HepG2 (cell line): ENCODE results near the gene RBP3. TPM values are rescaled to one million over a fixed set of nuclear protein-coding genes. Genes with fewer than 3 reads are reported as not detected.

Source experiments
- ATAC-seq: fragments of 200-7000 bp; cut with Tn5 transposase; 3 replicates; pipeline ENCODE4 v1.9.1; 2020; ENCODE audit warnings: mild to moderate bottlenecking, moderate library complexity
- BruUV-seq: library from RNA; stranded (reverse); fragments of 400-500 nt; replicated peaks from 2 replicates; lab custom pipeline; 2021; lab: Mats Ljungman, UMichigan
- CTCF ChIA-PET: fragments of 300-600 bp; formaldehyde crosslinking; extraction: SDS; loops from one replicate; lab custom pipeline; 2021; ENCODE audit warnings: low total read pairs, inconsistent platforms, low intra/inter-chr PET ratio; lab: Yijun Ruan, JAX
- POLR2A ChIA-PET: fragments of 350-600 bp; sonication (Branson Sonifier 250); formaldehyde crosslinking; loops from one replicate; lab custom pipeline; 2020; ENCODE audit warnings: antibody characterized with exemption, inconsistent platforms; lab: Yijun Ruan, JAX
- DNase-seq: peaks from one replicate; pipeline ENCODE4 v3.0.0-alpha.2; 2015; ENCODE audit warnings: low spot score
- FAIRE-seq: peaks from 3 replicates; lab custom pipeline; 2011; peaks lifted over from hg19 to GRCh38; lab: Jason Lieb, UNC
- H2AFZ ChIP-seq: one replicate; pipeline ENCODE4 v1.6.1; 2011; ENCODE audit warnings: low read length, inconsistent platforms
- H3K27ac ChIP-seq: fragments of 300-600 bp; 3 replicates; pipeline ENCODE4 v1.8.0; 2011; ENCODE audit warnings: mixed run types, mild to moderate bottlenecking, mixed read lengths, low read length, inconsistent platforms; ENCODE audit not compliant: insufficient read depth; ENCODE audit errors: extremely low read length
- H3K27me3 ChIP-seq, 2 experiments: fragments of 200-600 bp in 1 of 2; 2 replicates in 1 of 2; 3 replicates in 1 of 2; pipeline versions ENCODE4 v1.6.0 to v1.8.0; 2011; ENCODE audit warnings: low read length in 2 of 2, mild to moderate bottlenecking in 2 of 2, moderate library complexity in 2 of 2, inconsistent platforms in 1 of 2; ENCODE audit not compliant: insufficient read depth in 2 of 2, control insufficient read depth in 1 of 2
- H3K36me3 ChIP-seq, 2 experiments: fragments of 200-600 bp in 1 of 2; replicated peaks in 1 of 2; 2 replicates in 1 of 2; 3 replicates in 1 of 2; pipeline versions ENCODE4 v1.5.1 to v1.8.0; 2011; ENCODE audit warnings: low read length in 2 of 2, inconsistent platforms in 1 of 2; ENCODE audit not compliant: insufficient read depth in 2 of 2, control insufficient read depth in 1 of 2
- H3K4me1 ChIP-seq: 2 replicates; pipeline ENCODE4 v1.5.1; 2012; ENCODE audit warnings: low read length, inconsistent platforms; ENCODE audit not compliant: insufficient read depth
- H3K4me2 ChIP-seq: 2 replicates; pipeline ENCODE4 v1.6.0; 2011; ENCODE audit warnings: low read depth, low read length, inconsistent platforms
- H3K4me3 ChIP-seq, 3 experiments: fragments of 200-600 bp in 1 of 3; sonication (generic), shearing (Covaris generic) in 1 of 3; replicated peaks in 1 of 3; 2 replicates each; pipeline ENCODE4 v1.5.1; 2011 to 2016; ENCODE audit warnings: low read length in 3 of 3, inconsistent platforms in 2 of 3, low read depth in 2 of 3, mild to moderate bottlenecking in 2 of 3, control low read depth in 1 of 3, mixed read lengths in 1 of 3; ENCODE audit not compliant: insufficient read depth in 1 of 3
- H3K79me2 ChIP-seq: one replicate; pipeline ENCODE4 v1.6.1; 2011; ENCODE audit warnings: low read length, inconsistent platforms; ENCODE audit not compliant: insufficient read depth
- H3K9ac ChIP-seq: 2 replicates; pipeline ENCODE4 v1.6.0; 2011; ENCODE audit warnings: mild to moderate bottlenecking, low read depth, low read length, inconsistent platforms; ENCODE audit not compliant: insufficient read depth
- H3K9me3 ChIP-seq: 2 replicates; pipeline ENCODE4 v1.5.1; 2012; ENCODE audit warnings: mild to moderate bottlenecking, low read length
- H4K20me1 ChIP-seq: 2 replicates; pipeline ENCODE4 v1.6.0; 2011; ENCODE audit warnings: inconsistent platforms, mild to moderate bottlenecking, low read length, moderate library complexity; ENCODE audit not compliant: insufficient read depth
- CHCHD3 ChIP-seq: sonication (generic); formaldehyde crosslinking; IDR thresholded peaks from 2 replicates; pipeline ENCODE4 v1.8.0; 2022; ENCODE audit warnings: mild to moderate bottlenecking, missing genetic modification reagents, moderate library complexity
- DMAP1 ChIP-seq: IDR thresholded peaks from 2 replicates; pipeline ENCODE4 v1.6.1; 2016
- JDP2 ChIP-seq: sonication (generic); formaldehyde crosslinking; IDR thresholded peaks from 2 replicates; pipeline ENCODE4 v1.8.1; 2022; ENCODE audit warnings: missing genetic modification reagents, borderline replicate concordance
- KLF16 ChIP-seq, 2 experiments: sonication (generic) in 1 of 2; formaldehyde crosslinking in 1 of 2; IDR thresholded peaks; 2 replicates each; pipeline versions ENCODE4 v1.6.1 to v1.8.0; 2016 to 2023; ENCODE audit warnings: missing genetic modification reagents in 2 of 2, missing compliant biosample characterization in 1 of 2
- MIER3 ChIP-seq: IDR thresholded peaks from 2 replicates; pipeline ENCODE4 v1.6.1; 2016; ENCODE audit warnings: missing compliant biosample characterization, borderline replicate concordance
- RFX1 ChIP-seq: fragments of 450-650 bp; IDR thresholded peaks from 2 replicates; pipeline ENCODE4 v1.6.1; 2017
- SALL2 ChIP-seq: sonication (generic); formaldehyde crosslinking; IDR thresholded peaks from 2 replicates; pipeline ENCODE4 v1.8.1; 2023; ENCODE audit warnings: mild to moderate bottlenecking, missing genetic modification reagents, inconsistent platforms
- ZFP90 ChIP-seq: sonication (generic); formaldehyde crosslinking; IDR thresholded peaks from 2 replicates; pipeline ENCODE4 v1.8.0; 2022; ENCODE audit warnings: missing genetic modification reagents, mild to moderate bottlenecking, inconsistent platforms, borderline replicate concordance
- ZFYVE20 ChIP-seq: sonication (generic); formaldehyde crosslinking; IDR thresholded peaks from 2 replicates; pipeline ENCODE4 v1.8.0; 2023; ENCODE audit warnings: low read depth, mild to moderate bottlenecking, moderate library complexity, missing genetic modification reagents, borderline replicate concordance
- ZNF329 ChIP-seq: sonication (generic); formaldehyde crosslinking; IDR thresholded peaks from 2 replicates; pipeline ENCODE4 v1.9.0; 2021; ENCODE audit warnings: low read depth, mild to moderate bottlenecking, missing genetic modification reagents
- ZNF710 ChIP-seq: sonication (generic); formaldehyde crosslinking; IDR thresholded peaks from 2 replicates; pipeline ENCODE4 v1.5.0; 2020; ENCODE audit warnings: mild to moderate bottlenecking, missing genetic modification reagents, borderline replicate concordance
- WGBS: methylation state at CpG from one replicate; pipeline ENCODE4 v1.1.6; 2017; ENCODE audit warnings: low lambda C conversion rate; 5-methylcytosine and 5-hydroxymethylcytosine counted together
- in situ Hi-C: cut with HindIII; loops from 2 replicates; pipeline ENCODE4 v1.10.0; 2017; ENCODE audit warnings: low pct_unique_long_range_greater_than_20kb; ENCODE audit not compliant: extremely low pct_ligation_motif_present
- intact Hi-C: fragments of 100-400 bp; cut with micrococcal nuclease; formaldehyde crosslinking; loops from one replicate; pipeline ENCODE4 v1.10.0; 2022; ENCODE audit not compliant: unreplicated experiment
- polyA plus RNA-seq, 8 experiments: library from polyadenylated mRNA; depleted of rRNA in 3 of 8; stranded (reverse) in 7 of 8; unstranded in 1 of 8; fragments of >200 nt; fragmentation: Illumina TruSeq in 4 of 8; extraction: Trizol in 4 of 8; gene quantifications; 2 replicates each; pipeline versions ENCODE4 v1.2.1 to v1.2.3, GENCODE V29; 2011 to 2016; ENCODE audit warnings: low read depth in 4 of 8, missing spikeins in 1 of 8, mixed read lengths in 1 of 8; ENCODE audit not compliant: insufficient read depth in 1 of 8
- total RNA-seq, 5 experiments: library from RNA; depleted of rRNA; stranded (reverse); fragments of >200 nt; fragmentation: Illumina TruSeq; extraction: Trizol; gene quantifications; 2 replicates each; pipeline ENCODE4 v1.2.3, GENCODE V29; 2016; ENCODE audit warnings: low read depth in 1 of 5
- TF ChIP-seq, protein P1 (sequence below): sonication (generic); formaldehyde crosslinking; IDR thresholded peaks from 2 replicates; pipeline ENCODE4 v1.5.1; 2020; ENCODE audit warnings: missing genetic modification reagents, mild to moderate bottlenecking, borderline replicate concordance

RBP3 gene
- total and polyA plus RNA-seq, 2 of the 13 experiments (the other 11 are each of a cell fraction or from before 2014, with no cell fraction given), result not detected

GRCh38 chr10:47303866-47304265, 44.3 kb upstream of the RBP3 start:
- ATAC-seq (no peak), DNase-seq (no peak), FAIRE-seq (no peak)
- ChIA-PET CTCF (no interaction called here), POLR2A (no interaction called here)
- Histone ChIP-seq H3K4me2 (no peak overlapping the region), H3K27ac (no peak overlapping the region), H3K4me1 (no peaks in the 10 kb centered on the region), H3K79me2 (no peaks in the 10 kb centered on the region), H3K27me3 (peaks cover 0 to 23% of the 10 kb centered on the region in 2 experiments; a peak in 2 of 5 replicates), H3K9ac (no peak overlapping the region), H3K9me3 (no peaks in the 10 kb centered on the region), H4K20me1 (no peaks in the 10 kb centered on the region), H3K36me3 (no peaks in the 10 kb centered on the region), H3K4me3 (no peak overlapping the region), H2AFZ (no peak overlapping the region)
- TF ChIP-seq MIER3 (CRISPR knock-in tag) (no peak), SALL2 (CRISPR knock-in tag) (no peak), ZNF329 (CRISPR knock-in tag) (no peak)
- WGBS, result 14% methylated on average over 6 of the region's 6 CpGs
- intact Hi-C loops, result no loop called here
- no TSS peak for BruUV-seq
- in situ Hi-C loops, result loop anchor here (10.0 kb wide), 1 partner anchor 279 kb away; no protein-coding TSS in a partner anchor

DNA sequence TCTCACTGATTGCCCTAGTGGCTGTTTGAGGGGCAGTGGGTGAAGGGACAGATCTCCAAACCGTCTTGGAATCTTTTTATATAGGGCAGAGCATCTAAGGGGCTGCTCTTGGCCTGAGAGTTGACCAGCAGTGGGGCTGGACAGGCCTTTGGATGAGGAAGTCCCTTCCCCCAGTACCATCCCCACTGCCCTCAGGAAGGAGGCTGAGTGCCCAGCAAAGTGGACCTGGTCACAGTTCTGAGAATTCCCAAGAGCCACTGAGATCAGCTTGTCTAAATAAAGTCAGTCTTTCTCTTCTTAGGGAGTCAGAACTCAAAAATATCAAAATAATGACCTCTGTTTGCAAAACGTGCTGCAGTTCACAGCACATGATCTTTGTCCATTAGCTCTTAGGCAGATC, 42.6 kb upstream of the RBP3 start:
- Histone ChIP-seq H3K4me1 (no peaks in the 10 kb centered on the region), H3K27ac (no peak overlapping the region), H3K4me2 (no peak overlapping the region), H3K4me3 (no peak overlapping the region), H2AFZ (no peak overlapping the region), H3K36me3 (no peaks in the 10 kb centered on the region), H3K79me2 (no peaks in the 10 kb centered on the region), H3K9me3 (no peaks in the 10 kb centered on the region), H3K9ac (no peak overlapping the region), H4K20me1 (no peaks in the 10 kb centered on the region), H3K27me3 (peaks cover 0 to 12% of the 10 kb centered on the region in 2 experiments; a peak in 2 of 5 replicates)
- FAIRE-seq (no peak), ATAC-seq (no peak), DNase-seq (no peak)
- CTCF ChIA-PET, result no interaction called here
- POLR2A ChIA-PET, result no interaction called here
- TF ChIP-seq DMAP1, result no peak
- TF ChIP-seq, protein P1, sequence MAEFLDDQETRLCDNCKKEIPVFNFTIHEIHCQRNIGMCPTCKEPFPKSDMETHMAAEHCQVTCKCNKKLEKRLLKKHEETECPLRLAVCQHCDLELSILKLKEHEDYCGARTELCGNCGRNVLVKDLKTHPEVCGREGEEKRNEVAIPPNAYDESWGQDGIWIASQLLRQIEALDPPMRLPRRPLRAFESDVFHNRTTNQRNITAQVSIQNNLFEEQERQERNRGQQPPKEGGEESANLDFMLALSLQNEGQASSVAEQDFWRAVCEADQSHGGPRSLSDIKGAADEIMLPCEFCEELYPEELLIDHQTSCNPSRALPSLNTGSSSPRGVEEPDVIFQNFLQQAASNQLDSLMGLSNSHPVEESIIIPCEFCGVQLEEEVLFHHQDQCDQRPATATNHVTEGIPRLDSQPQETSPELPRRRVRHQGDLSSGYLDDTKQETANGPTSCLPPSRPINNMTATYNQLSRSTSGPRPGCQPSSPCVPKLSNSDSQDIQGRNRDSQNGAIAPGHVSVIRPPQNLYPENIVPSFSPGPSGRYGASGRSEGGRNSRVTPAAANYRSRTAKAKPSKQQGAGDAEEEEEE (CRISPR knock-in tag), result no peak
- no peak for TF ChIP-seq CHCHD3 (CRISPR knock-in tag)
- TF ChIP-seq RFX1, result no peak
- no peak for TF ChIP-seq ZFYVE20 (CRISPR knock-in tag)
- no peak for TF ChIP-seq JDP2 (CRISPR knock-in tag)
- no peak for TF ChIP-seq ZFP90 (CRISPR knock-in tag)
- no peak for TF ChIP-seq ZNF710 (CRISPR knock-in tag)
- no peak for TF ChIP-seq KLF16 (CRISPR knock-in tag; IDR thresholded peaks at IDR 0.05)
- intact Hi-C loops, result no loop called here
- in situ Hi-C loops, result loop anchor here (10.0 kb wide), 1 partner anchor 281 kb away; no protein-coding TSS in a partner anchor
- 0% methylated on average over 1 of the region's 2 CpGs for WGBS
- no TSS peak for BruUV-seq
